IMR-90 (cell line): ENCODE measurements around the gene FAM177B.

Source experiments
- CTCF ChIP-seq: conservative IDR thresholded peaks from 2 replicates; pipeline ENCODE4 v1.5.1; 2012; ENCODE audit warnings: mild to moderate bottlenecking, low read depth, low read length, improper control_type of control experiment
- MAFK ChIP-seq: IDR thresholded peaks from 2 replicates; pipeline ENCODE4 v1.6.1; 2012; ENCODE audit warnings: low read depth, low read length, improper control_type of control experiment
- MXI1 ChIP-seq: IDR thresholded peaks from 2 replicates; pipeline ENCODE4 v1.6.1; 2012; ENCODE audit warnings: low read depth, mild to moderate bottlenecking, low read length, moderate library complexity, borderline replicate concordance
- POLR2A ChIP-seq: IDR thresholded peaks from 2 replicates; pipeline ENCODE4 v1.6.1; 2012; ENCODE audit warnings: mild to moderate bottlenecking, low read depth, low read length
- RAD21 ChIP-seq: IDR thresholded peaks from 2 replicates; pipeline ENCODE4 v1.6.1; 2012; ENCODE audit warnings: low read length, improper control_type of control experiment
- RFX5 ChIP-seq: IDR thresholded peaks from 2 replicates; pipeline ENCODE4 v1.8.0; 2012; ENCODE audit warnings: low read depth, mild to moderate bottlenecking, low read length, moderate library complexity
- SMC3 ChIP-seq: fragments of 150-350 bp; IDR thresholded peaks from 2 replicates; pipeline ENCODE4 v1.6.1; 2016; ENCODE audit warnings: low read depth, mild to moderate bottlenecking, antibody characterized with exemption, low read length, moderate library complexity
- USF2 ChIP-seq: fragments of 150-350 bp; IDR thresholded peaks from 2 replicates; pipeline ENCODE4 v1.6.1; 2017; ENCODE audit warnings: mild to moderate bottlenecking, antibody characterized with exemption, low read length, low read depth

GRCh38 chr1:222694927-222695326, 42.1 kb upstream of the FAM177B start:
- no peak for TF ChIP-seq CTCF
- no peak for TF ChIP-seq POLR2A
- no peak for TF ChIP-seq SMC3
- TF ChIP-seq USF2 = no peak
- no peak for TF ChIP-seq RFX5
- TF ChIP-seq RAD21 = no peak
- TF ChIP-seq MAFK = no peak
- no peak for TF ChIP-seq MXI1
